Tibial nerve (tissue), 4 donors: Measurements from ENCODE around the gene SRGAP3. TPM values are rescaled to one million over a fixed set of nuclear protein-coding genes. Genes with fewer than 3 reads are reported as not detected.

ENCODE experiments used
- DNase-seq, 2 donors: peaks; one replicate each; pipeline ENCODE4 v3.0.0-alpha.2; 2019; ENCODE audit warnings: low spot score in 2 of 2
- H3K27ac ChIP-seq, 4 donors: fragments of 200-600 bp; sonication (generic) in 3 of 4; one replicate each; pipeline ENCODE4 v1.5.1; 2017 to 2019; ENCODE audit warnings: mild to moderate bottlenecking in 1 of 4
- H3K27me3 ChIP-seq, 2 donors: fragments of 200-600 bp; sonication (generic) in 1 of 2; one replicate each; pipeline versions ENCODE4 v1.5.1 to v1.6.0; 2017 to 2019
- H3K36me3 ChIP-seq, 3 donors: fragments of 200-600 bp; sonication (generic); one replicate each; pipeline ENCODE4 v1.5.1; 2018 to 2019
- H3K4me1 ChIP-seq, 4 donors: fragments of 200-600 bp; sonication (generic) in 3 of 4; one replicate each; pipeline ENCODE4 v1.5.1; 2017 to 2019
- H3K4me3 ChIP-seq, 4 donors: fragments of 200-600 bp; sonication (generic) in 3 of 4; one replicate each; pipeline ENCODE4 v1.5.1; 2017 to 2019; ENCODE audit warnings: mild to moderate bottlenecking in 1 of 4, moderate library complexity in 1 of 4
- H3K9me3 ChIP-seq, 4 donors: fragments of 200-600 bp; sonication (generic) in 3 of 4; one replicate each; pipeline ENCODE4 v1.5.1; 2017 to 2019
- EP300 ChIP-seq, 2 donors: sonication (generic); formaldehyde crosslinking; IDR thresholded peaks; one replicate each; pipeline ENCODE4 v1.6.1; 2017; ENCODE audit warnings: antibody characterized with exemption in 2 of 2, mild to moderate bottlenecking in 1 of 2
- POLR2A ChIP-seq, 2 donors: fragments of 450-650 bp; IDR thresholded peaks; one replicate each; pipeline ENCODE4 v1.6.1; 2017; ENCODE audit warnings: antibody characterized with exemption in 2 of 2, mild to moderate bottlenecking in 2 of 2, moderate library complexity in 2 of 2
- WGBS, 2 donors: methylation state at CpG; one replicate each; pipeline ENCODE4 v1.1.5; 2018; 5-methylcytosine and 5-hydroxymethylcytosine counted together
- total RNA-seq, 4 donors: library from RNA; depleted of rRNA; stranded (reverse); fragments of >200 nt; gene quantifications; one replicate each; pipeline ENCODE4 v1.1.0, GENCODE V29; 2016
- TF ChIP-seq, protein P1 (sequence below), 5 experiments: fragments of 200-600 bp in 3 of 5; fragments of 450-650 bp in 2 of 5; sonication (generic) in 3 of 5; IDR thresholded peaks; one replicate each; pipeline ENCODE4 v1.5.1; 2016 to 2019; ENCODE audit warnings: antibody characterized with exemption in 5 of 5, mild to moderate bottlenecking in 3 of 5, moderate library complexity in 2 of 5

SRGAP3 gene
- total RNA-seq, 4 donors from 2014 or later: 11.7 to 18.0 (median 15.1) TPM

DNA sequence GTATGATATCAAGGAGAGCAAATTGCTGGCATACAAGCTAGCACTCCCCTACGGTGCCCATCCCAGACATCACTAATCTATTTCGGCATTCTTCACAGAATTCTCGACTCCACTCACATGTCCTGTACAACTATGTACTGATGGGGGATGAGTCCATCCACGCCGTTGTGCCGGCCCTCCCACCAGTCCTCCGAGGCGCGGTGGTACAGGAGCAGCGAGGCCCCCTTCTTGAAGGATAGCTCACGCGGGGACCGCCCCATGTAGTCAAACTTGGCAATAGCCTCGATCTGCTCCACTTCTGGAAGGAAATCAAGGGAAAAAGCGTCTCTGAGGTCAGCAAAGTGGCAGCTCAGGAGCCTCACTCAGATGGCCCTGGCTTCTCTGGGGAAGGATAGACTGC, 255.2 kb downstream of the SRGAP3 start:
- 92 to 93% methylated on average over 15 of the region's 15 CpGs for WGBS, 2 donors

DNA sequence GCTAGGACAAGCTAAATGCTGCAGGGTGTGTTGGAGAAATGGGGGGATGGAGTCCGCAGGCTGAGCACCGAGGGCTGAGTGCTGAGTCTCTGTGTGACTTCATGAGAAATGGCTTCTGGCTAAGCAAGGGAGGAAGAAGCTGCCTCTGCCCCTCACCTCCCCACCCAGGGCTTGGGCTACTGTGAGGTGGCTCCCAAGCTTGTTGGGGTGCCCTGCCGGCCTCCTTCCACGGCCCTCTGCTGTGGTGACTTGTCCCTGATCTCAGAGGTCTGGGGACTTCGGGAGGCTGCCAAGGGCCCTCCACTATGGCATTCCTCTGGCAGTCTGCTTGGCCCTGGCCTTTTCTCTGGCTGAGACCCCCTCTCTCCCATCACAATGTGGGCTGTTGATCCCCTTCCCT, 256.1 kb downstream of the SRGAP3 start:
- no peak for DNase-seq
- TF ChIP-seq, protein P1, sequence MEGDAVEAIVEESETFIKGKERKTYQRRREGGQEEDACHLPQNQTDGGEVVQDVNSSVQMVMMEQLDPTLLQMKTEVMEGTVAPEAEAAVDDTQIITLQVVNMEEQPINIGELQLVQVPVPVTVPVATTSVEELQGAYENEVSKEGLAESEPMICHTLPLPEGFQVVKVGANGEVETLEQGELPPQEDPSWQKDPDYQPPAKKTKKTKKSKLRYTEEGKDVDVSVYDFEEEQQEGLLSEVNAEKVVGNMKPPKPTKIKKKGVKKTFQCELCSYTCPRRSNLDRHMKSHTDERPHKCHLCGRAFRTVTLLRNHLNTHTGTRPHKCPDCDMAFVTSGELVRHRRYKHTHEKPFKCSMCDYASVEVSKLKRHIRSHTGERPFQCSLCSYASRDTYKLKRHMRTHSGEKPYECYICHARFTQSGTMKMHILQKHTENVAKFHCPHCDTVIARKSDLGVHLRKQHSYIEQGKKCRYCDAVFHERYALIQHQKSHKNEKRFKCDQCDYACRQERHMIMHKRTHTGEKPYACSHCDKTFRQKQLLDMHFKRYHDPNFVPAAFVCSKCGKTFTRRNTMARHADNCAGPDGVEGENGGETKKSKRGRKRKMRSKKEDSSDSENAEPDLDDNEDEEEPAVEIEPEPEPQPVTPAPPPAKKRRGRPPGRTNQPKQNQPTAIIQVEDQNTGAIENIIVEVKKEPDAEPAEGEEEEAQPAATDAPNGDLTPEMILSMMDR (IDR thresholded peaks at IDR 0.05): no peak
- no peak for TF ChIP-seq EP300 (IDR thresholded peaks at IDR 0.05)
- no peak for TF ChIP-seq POLR2A (IDR thresholded peaks at IDR 0.05)
- Histone ChIP-seq H3K27ac (no peak overlapping the region), H3K27me3 (no peaks in the 10 kb centered on the region), H3K4me1 (peaks cover 0 to 15% (median 2%) of the 10 kb centered on the region in 4 donors), H3K4me3 (no peak overlapping the region), H3K36me3 (peaks cover 0 to 29% (median 0%) of the 10 kb centered on the region in 3 donors), H3K9me3 (no peaks in the 10 kb centered on the region)
- WGBS, 2 donors: 80 to 84% methylated on average over 5 of the region's 5 CpGs

More for the DNA sequence above, 255.2 kb downstream of the SRGAP3 start:
- TF ChIP-seq POLR2A (IDR thresholded peaks at IDR 0.05) (no peak), EP300 (IDR thresholded peaks at IDR 0.05) (no peak)
- TF ChIP-seq, protein P1 (IDR thresholded peaks at IDR 0.05): no peak
- Histone ChIP-seq H3K27ac (no peak overlapping the region), H3K27me3 (no peaks in the 10 kb centered on the region), H3K36me3 (peaks cover 0 to 29% (median 0%) of the 10 kb centered on the region in 3 donors), H3K4me3 (no peak overlapping the region), H3K4me1 (peaks cover 0 to 12% (median 2%) of the 10 kb centered on the region in 4 donors), H3K9me3 (no peaks in the 10 kb centered on the region)
- no peak for DNase-seq

DNA sequence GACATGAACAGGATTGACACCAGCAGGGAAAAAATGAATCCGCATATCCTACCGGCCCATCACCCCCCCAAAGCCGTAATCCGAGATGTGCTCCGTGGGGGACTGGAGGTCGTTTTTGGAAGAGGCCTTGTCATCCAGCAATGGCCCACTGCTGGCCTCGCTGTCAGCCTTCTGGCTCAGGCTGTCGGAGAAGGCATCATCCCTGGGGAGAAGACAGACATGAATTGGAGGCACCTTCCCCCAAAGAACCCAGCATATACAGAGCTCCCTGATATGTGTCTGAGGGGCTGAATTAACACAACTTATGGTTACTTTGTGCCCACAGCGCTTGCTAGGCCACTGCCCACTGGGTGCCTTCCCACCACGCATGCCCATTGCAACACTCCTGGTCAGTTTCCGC, 256.6 kb downstream of the SRGAP3 start:
- no peaks in the 10 kb centered on the region for H3K9me3 ChIP-seq
- peaks cover 0 to 29% (median 0%) of the 10 kb centered on the region in 3 donors for H3K36me3 ChIP-seq
- 77 to 83% methylated on average over 11 of the region's 11 CpGs for WGBS, 2 donors
- DNase-seq: no peak
- TF ChIP-seq, protein P1 (IDR thresholded peaks at IDR 0.05): no peak
- TF ChIP-seq POLR2A (IDR thresholded peaks at IDR 0.05) (no peak), EP300 (IDR thresholded peaks at IDR 0.05) (no peak)
- H3K4me1 ChIP-seq: peaks cover 0 to 20% (median 2%) of the 10 kb centered on the region in 4 donors
- no peaks in the 10 kb centered on the region for H3K27me3 ChIP-seq
- no peak overlapping the region for H3K4me3 ChIP-seq
- no peak overlapping the region for H3K27ac ChIP-seq

DNA sequence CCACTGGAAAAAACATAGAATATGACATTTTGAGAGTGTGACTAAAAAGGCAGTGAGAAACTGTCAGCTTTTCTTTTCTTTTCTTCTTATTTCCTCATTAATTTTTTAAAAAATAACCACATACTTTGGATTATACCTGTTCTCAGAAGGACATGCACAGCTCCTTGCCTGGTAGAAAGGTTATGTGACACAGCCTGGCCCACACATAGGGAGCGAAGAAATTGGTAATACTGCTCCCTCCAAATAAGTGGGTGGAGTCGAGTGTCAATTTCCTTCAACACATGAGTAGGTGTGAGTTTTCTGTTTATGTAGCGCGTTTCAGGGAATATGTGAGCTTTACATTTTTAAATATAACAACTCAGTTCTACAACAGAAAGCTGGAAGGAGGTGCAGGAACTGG, 257.2 kb downstream of the SRGAP3 start:
- Histone ChIP-seq H3K9me3 (no peaks in the 10 kb centered on the region), H3K36me3 (peaks cover 0 to 29% (median 0%) of the 10 kb centered on the region in 3 donors), H3K27me3 (no peaks in the 10 kb centered on the region), H3K4me1 (peaks cover 0 to 23% (median 1%) of the 10 kb centered on the region in 4 donors), H3K4me3 (no peak overlapping the region), H3K27ac (no peak overlapping the region)
- TF ChIP-seq POLR2A (IDR thresholded peaks at IDR 0.05) (no peak), EP300 (IDR thresholded peaks at IDR 0.05) (no peak)
- TF ChIP-seq, protein P1 (IDR thresholded peaks at IDR 0.05): no peak
- DNase-seq: no peak
- WGBS, 2 donors: 85 to 88% methylated on average over 4 of the region's 4 CpGs

DNA sequence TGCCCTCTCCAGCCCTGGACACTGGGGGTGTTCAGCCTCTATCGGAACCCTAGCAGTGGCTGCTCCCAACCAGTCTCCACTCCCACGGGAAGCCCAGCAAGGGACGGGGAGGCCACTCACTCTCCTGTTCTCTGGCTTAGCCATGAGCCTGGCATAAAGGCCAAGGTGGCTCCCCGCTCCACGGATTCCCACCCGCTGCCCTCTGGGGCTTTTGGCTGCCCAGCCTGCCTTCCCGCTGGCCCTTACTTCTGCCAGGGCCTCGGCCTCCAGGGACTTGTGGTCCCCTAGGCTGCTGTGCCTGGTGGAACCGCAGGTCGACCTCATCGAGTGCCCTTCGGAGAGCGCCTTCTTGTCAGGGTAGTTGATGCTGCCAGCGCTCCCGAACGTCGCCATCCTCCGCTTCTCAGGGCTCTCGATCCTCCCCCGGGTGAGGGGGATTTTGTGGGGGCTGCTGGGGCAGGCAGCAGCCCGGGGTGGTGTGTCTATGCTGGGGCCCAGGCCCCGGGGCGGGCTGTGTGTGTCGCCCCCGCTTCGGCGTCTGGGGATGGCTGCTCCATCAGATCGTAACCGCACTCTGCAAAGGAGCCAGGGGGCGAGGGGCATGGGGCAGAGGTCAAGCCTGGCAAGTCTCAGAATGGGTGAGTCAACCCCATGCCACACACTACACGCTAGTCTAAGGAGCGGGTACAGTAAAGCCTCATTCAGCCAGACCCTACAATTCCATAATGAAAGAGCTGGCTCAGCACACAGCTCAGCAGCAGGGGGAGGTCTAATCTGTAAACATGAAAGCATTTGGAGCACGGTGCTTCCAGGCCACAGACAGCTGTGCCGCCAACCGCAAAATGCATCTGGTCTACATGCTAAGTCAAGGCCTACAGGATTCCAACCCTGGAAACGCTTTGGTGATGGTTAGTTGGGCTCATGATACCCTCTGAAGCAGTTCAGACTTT, 258.9 kb downstream of the SRGAP3 start:
- peaks cover 0 to 12% (median 0%) of the 10 kb centered on the region in 4 donors for H3K4me1 ChIP-seq
- peaks cover 0 to 32% (median 0%) of the 10 kb centered on the region in 3 donors for H3K36me3 ChIP-seq
- 79 to 85% methylated on average over 33 to 34 of the region's 36 CpGs for WGBS, 2 donors
- H3K27ac ChIP-seq: no peak overlapping the region
- no peaks in the 10 kb centered on the region for H3K27me3 ChIP-seq
- no peaks in the 10 kb centered on the region for H3K9me3 ChIP-seq
- no peak overlapping the region for H3K4me3 ChIP-seq
- TF ChIP-seq EP300 (IDR thresholded peaks at IDR 0.05) (no peak), POLR2A (IDR thresholded peaks at IDR 0.05) (no peak)
- TF ChIP-seq, protein P1 (IDR thresholded peaks at IDR 0.05): no peak
- DNase-seq: no peak
